Left lung (tissue), 10 donors: ENCODE results near the gene TMEM115. TPM values are rescaled to one million over a fixed set of nuclear protein-coding genes. Genes with fewer than 3 reads are reported as not detected.

ENCODE experiments used
- ATAC-seq: fragments of 200-7000 bp; cut with Tn5 transposase; one replicate; pipeline ENCODE4 v1.9.1; 2020; ENCODE audit warnings: moderate library complexity
- DNase-seq, 4 donors: peaks; one replicate each; pipeline ENCODE4 v3.0.0-alpha.2; 2013 to 2020
- H3K27ac ChIP-seq, 2 donors: fragments of 200-600 bp; sonication (generic) in 1 of 2; one replicate each; pipeline versions ENCODE4 v1.5.0 to v1.8.0; 2020 to 2021
- H3K27me3 ChIP-seq, 2 donors: fragments of 200-600 bp; sonication (generic) in 1 of 2; one replicate each; pipeline versions ENCODE4 v1.5.0 to v1.8.0; 2020 to 2021
- H3K36me3 ChIP-seq, 2 donors: fragments of 200-600 bp; sonication (generic) in 1 of 2; one replicate each; pipeline versions ENCODE4 v1.5.0 to v1.8.0; 2020 to 2021
- H3K4me1 ChIP-seq, 2 donors: fragments of 200-600 bp; one replicate each; pipeline ENCODE4 v1.8.0; 2021
- H3K4me3 ChIP-seq, 2 donors: fragments of 200-600 bp; sonication (generic) in 1 of 2; one replicate each; pipeline versions ENCODE4 v1.5.0 to v1.8.0; 2020 to 2021; ENCODE audit warnings: mild to moderate bottlenecking in 1 of 2
- H3K9me3 ChIP-seq, 2 donors: fragments of 200-600 bp; sonication (generic) in 1 of 2; one replicate each; pipeline versions ENCODE4 v1.5.0 to v1.8.0; 2020 to 2021
- CTCF ChIP-seq, 2 donors: fragments of 200-600 bp; sonication (generic) in 1 of 2; IDR thresholded peaks; one replicate each; pipeline versions ENCODE4 v1.5.0 to v1.8.0; 2021; ENCODE audit warnings: antibody characterized with exemption in 2 of 2
- intact Hi-C, 2 donors: fragments of 100-400 bp; cut with DNase I; formaldehyde crosslinking; loops; one replicate each; pipeline versions ENCODE4 v1.11.2 to v1.14.2; 2022
- polyA plus RNA-seq, 6 donors: library from polyadenylated mRNA; unstranded; fragments of 120-200 nt; gene quantifications; one replicate each; pipeline ENCODE4 v1.2.1, GENCODE V29; 2013; ENCODE audit not compliant: insufficient read length in 6 of 6
- total RNA-seq, 2 donors: library from RNA; stranded (reverse); fragmentation: NEBNext Ultra II Directional; extraction: Animal tissue kit (Norgen Biotek cat#: 25700); gene quantifications; one replicate each; pipeline ENCODE4 v1.2.1, GENCODE V29; 2021
- donor health status: DM: no; HTN: yes; CAD: no.
- donor health status: DM: no; HTN: no; CAD: no.

TMEM115 gene
- total and polyA plus RNA-seq, 8 donors, result 23.3 to 39.1 (median 29.0) TPM

DNA sequence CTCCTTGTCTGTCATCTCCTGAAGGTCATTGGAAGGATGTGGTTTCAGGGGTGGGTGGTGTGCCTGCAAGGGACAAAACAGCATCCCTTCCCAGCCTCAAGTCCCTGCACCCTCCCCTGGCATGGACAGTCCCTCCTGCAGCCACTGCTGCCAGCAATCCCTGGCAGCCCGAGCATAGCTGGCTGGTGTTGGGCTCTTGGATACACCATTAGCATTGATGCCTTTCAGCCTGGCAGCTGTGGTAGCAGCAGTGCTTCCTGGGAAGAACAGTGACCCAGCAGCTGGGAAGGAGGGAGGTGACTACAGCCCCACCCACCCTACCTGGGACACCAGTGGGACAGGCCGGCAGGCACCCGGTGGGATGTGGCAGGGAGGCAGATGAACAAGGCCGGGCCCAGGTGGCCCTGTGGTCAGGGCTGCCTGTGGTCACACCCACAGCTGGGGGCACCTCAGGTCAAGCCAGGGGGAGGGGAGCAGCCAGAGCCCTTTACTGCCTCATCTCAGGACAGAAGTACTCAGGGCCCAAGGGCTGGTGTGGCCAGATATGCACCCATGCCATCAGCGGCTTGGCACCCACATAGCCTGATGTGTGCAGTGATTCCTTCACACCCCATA is 32.9 kb upstream of the TMEM115 start:
- no peak for DNase-seq
- intact Hi-C loops, result no loop called here
- Histone ChIP-seq H3K27ac (no peak overlapping the region), H3K4me3 (no peak overlapping the region), H3K9me3 (no peaks in the 10 kb centered on the region), H3K4me1 (peaks cover 5 to 9% of the 10 kb centered on the region in 2 donors), H3K27me3 (no peaks in the 10 kb centered on the region), H3K36me3 (no peaks in the 10 kb centered on the region)
- ATAC-seq, result no peak
- no peak for TF ChIP-seq CTCF (IDR thresholded peaks at IDR 0.05)

DNA sequence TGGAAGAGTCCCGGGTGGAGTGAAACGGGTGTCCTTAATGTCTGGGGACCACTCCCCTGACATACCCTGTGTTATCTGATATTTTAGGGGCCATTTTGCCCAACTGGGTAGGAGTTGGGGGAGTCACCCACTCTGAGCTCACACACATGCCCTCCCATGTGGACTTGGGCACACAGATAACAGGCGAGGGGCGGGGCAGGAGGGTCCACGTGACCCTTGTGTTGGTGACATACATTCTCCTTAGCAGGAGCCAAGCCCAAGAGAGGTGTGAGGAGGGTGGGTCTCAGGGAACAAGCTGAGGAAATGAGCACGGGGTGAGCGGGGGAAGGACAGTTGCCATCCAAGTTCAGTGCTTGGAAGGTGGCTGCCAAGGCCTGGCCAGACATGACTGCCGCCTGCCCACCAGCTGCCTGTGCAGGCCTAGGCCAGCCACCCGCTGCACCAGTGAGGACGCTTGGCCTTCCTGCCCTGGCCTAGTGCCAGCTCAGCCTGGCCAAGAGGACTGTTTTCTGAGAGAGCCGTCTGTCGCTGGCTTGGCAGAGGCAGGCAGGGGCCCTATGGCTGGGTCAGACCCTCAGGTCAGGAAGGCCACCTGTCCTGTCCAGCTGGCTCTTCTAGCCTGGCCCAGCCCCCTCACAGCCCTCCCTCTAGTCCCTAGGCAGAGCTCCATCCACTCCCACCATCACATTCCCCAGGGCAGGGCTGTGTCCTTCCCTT is 31.3 kb upstream of the TMEM115 start:
- Histone ChIP-seq H3K27me3 (no peaks in the 10 kb centered on the region), H3K27ac (no peak overlapping the region), H3K36me3 (no peaks in the 10 kb centered on the region), H3K4me3 (no peak overlapping the region), H3K4me1 (peaks cover 5 to 9% of the 10 kb centered on the region in 2 donors), H3K9me3 (no peaks in the 10 kb centered on the region)
- no peak for TF ChIP-seq CTCF (IDR thresholded peaks at IDR 0.05)
- peak in 1 of 4 donors; percentile 35 for DNase-seq
- peak; percentile 46 for ATAC-seq
- intact Hi-C loops, result no loop called here

GRCh38 chr3:50389414-50389767 is 30.1 kb upstream of the TMEM115 start:
- Histone ChIP-seq H3K27me3 (no peaks in the 10 kb centered on the region), H3K4me3 (no peak overlapping the region), H3K36me3 (no peaks in the 10 kb centered on the region), H3K4me1 (peaks cover 5 to 9% of the 10 kb centered on the region in 2 donors), H3K9me3 (no peaks in the 10 kb centered on the region), H3K27ac (no peak overlapping the region)
- ATAC-seq, result no peak
- no peak for TF ChIP-seq CTCF (IDR thresholded peaks at IDR 0.05)
- intact Hi-C loops, result no loop called here
- DNase-seq, result no peak

DNA sequence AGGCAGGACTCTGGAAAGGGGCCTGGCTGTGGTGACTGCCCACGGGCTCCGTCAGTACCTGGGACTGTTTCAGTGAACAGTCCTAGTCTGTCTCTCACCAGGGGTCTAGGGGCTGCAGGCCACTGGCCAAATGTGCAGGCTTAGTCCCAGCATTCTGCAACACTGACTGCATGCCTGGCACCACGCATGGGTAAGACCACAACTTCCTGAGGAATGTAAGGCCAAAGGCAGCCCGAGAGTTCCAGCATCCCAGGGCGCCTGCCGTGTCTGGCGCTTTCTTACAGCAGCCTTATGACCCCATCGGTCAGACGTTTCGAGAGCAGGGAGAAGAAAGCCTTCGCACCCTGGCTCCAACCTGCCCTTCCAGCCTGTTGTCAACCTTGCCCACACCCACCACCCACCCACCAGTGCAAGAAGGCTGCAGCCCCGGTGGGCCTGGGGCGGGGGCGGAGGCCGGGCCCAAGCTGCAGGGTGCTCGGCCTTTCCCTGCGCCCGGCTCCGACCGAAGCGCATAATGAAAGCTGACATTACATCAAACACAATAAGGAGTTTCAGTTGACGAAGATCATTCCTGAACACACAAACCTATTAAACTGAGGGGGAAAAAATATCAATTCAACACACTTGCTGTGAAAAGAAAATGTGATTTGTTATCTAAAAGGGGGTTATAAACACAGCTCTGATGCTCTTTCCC is 29.5 kb upstream of the TMEM115 start:
- no peaks in the 10 kb centered on the region for H3K36me3 ChIP-seq
- no peak overlapping the region for H3K4me3 ChIP-seq
- no peak for DNase-seq
- intact Hi-C loops, result no loop called here
- no peaks in the 10 kb centered on the region for H3K9me3 ChIP-seq
- H3K27me3 ChIP-seq, result no peaks in the 10 kb centered on the region
- no peak overlapping the region for H3K27ac ChIP-seq
- peaks cover 5 to 9% of the 10 kb centered on the region in 2 donors for H3K4me1 ChIP-seq
- no peak for TF ChIP-seq CTCF (IDR thresholded peaks at IDR 0.05)
- ATAC-seq, result no peak

DNA sequence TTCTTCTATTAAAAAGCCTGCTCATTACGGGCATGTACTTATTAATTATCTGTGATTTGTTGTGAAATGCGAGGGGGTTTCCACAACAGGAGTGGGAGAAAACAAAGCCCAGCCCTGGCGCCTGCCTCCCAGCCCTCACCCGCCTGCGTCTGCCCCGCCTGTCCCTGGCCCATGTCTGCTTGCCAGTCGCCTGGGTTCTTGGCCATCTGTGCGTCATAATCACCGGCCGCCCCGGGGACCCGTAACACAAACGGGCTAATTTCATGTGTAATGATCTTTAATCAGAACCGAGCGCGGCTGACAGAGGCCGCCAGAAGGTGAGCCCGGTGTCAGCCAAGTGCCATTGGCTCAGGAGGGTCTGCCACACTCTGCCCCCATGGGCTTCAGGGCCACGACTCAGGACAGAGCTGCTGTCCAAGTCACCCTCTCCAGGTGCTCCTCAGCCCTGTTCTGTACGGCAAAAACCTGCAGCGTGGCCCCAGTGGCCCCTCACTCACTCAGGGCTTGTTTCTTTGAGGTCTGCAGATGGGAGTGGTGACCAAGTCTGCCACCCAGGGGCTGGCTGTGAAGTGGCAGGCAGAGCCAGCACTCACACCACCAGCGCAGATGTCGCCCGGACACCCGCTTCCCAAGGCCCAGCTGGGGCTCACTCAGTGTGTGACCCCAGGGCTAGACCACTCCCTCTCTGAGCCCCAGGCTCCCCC is 28.8 kb upstream of the TMEM115 start:
- Histone ChIP-seq H3K27ac (no peak overlapping the region), H3K4me3 (no peak overlapping the region), H3K27me3 (no peaks in the 10 kb centered on the region), H3K36me3 (no peaks in the 10 kb centered on the region), H3K9me3 (no peaks in the 10 kb centered on the region), H3K4me1 (peaks cover 5 to 9% of the 10 kb centered on the region in 2 donors)
- ATAC-seq (no peak), DNase-seq (no peak)
- TF ChIP-seq CTCF (IDR thresholded peaks at IDR 0.05), result no peak
- intact Hi-C loops, result no loop called here
